Mucosa of gallbladder (tissue), 1 donor: ENCODE data around the gene NEUROD4. TPM values are rescaled to one million over a fixed set of nuclear protein-coding genes. Genes with fewer than 3 reads are reported as not detected.
"Not testable (repeated sequence)": the region's sequence is repeated elsewhere in the genome, so short reads cannot be mapped to it uniquely, and the experiment has no call there.

Source experiments
- DNase-seq: peaks from one replicate; pipeline ENCODE4 v3.0.0-alpha.2; 2020; ENCODE audit warnings: low spot score
- total RNA-seq: library from RNA; stranded (reverse); gene quantifications from one replicate; pipeline ENCODE4 v1.2.1, GENCODE V29; 2021
- donor health status: DM: no; HTN: no; CAD: no.

The NEUROD4 gene
- not detected for total RNA-seq

DNA sequence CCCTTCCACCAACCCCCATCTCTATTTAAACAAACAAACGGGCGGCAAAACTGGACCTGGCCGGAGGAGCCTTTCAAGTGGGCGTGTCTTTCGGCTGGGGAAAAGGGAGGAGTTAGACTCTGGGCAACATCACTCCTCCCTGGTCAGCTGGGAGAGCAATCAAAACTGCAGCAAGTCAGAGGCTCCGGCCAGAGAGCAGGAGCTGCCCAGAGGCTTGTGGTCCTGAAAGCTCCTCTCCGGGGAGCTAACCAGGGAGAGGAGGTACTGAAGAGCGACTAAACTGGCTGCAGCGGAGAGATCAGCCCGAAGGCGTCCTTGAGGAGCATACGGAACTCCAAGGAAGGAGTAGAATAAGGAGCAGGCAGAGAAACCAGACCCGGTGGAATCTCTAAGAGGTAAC, at the start of gene NEUROD4:
Gene NEUROD4 (plus strand): TSS at position 191 of the 400 bp plus-strand sequence. CDS start 6,466 bp downstream, outside the sequence.
- DNase-seq, result peak; percentile 32

DNA sequence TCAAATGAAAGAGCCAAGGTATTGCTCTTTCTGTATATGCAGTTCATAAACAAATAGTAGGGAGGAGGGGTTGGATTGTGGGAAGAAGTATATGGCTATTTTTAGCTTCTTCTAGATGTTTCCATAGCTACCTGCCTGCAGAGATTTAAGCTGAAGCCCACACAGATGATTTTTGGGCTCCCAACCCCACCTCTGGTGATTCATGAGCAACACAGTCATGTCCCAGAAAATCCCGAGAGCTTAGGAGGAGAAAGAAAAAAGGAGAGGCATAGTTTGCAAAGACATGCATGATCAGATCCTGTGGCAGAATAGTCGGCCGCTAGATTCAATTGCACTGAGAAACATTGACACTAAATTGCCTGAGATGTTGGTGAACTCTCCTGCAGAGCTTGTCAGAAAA, 49.0 kb upstream of the NEUROD4 start:
- DNase-seq, result no peak

GRCh38 chr12:54973556-54973955, 46.2 kb upstream of the NEUROD4 start:
- no peak for DNase-seq

DNA sequence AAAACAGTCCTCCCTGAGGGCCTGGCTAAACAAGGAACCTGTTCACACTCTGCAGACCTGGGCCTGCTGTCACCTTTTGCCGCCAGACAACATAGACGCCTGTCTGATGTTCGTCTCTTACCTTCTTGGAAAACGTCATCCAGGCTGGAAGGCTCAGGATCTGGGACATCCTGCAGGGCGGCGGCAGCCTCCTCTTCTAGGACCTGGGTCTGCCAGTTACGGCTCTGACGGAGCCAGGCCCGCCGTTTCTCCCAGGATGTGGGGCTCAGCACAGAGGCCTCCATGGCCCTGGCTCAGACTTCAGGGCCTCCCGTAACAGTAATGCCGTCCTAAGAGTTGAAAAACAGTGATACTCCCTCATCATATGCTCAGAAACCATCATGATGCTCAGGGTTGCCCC, 45.5 kb upstream of the NEUROD4 start:
- DNase-seq, result no peak

- DNase-seq, result no peak
These were observed 44.5 kb upstream of the NEUROD4 start for GRCh38 chr12:54975272-54975671.

- no peak for DNase-seq
These were observed 43.9 kb upstream of the NEUROD4 start for GRCh38 chr12:54975875-54976274.

DNA sequence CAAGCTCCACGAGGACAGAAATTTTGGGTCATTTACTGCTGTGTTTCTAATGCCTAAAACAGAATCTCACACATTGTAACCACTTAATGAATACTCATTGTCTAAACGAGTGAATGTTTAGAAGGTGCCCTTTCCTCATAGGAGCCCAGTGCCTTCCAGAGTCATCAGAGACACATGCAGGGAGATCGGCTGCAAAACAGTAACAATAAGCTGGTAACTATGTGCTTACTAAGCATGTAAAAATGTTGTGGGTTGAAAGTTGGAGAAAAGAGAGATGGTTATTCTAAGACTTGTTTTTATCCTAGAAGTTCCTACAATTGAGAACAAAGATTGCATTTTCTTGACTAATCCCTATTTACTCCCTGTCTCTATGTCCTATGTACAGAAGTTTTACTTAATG, 42.6 kb upstream of the NEUROD4 start:
- no peak for DNase-seq

GRCh38 chr12:54977857-54978256, 41.9 kb upstream of the NEUROD4 start:
- DNase-seq, result no peak

DNA sequence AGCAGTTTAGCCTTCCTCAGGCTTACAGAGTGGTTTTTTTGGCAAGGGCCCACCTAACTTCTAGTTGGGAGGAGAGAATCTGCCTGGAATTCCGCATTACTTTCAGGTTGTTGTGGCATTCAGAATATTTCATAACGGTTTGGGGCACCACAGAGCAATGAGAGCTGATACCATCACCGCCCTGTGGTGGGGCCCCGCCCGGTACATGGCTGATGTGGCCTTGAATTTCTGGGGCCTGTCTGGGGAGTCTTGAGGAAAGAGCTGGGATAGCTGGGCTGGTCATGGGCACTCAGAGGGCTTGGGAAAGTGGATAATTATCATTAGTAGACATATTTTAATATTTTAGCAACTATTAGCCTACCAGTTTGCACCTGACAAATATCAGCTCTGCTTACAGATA, 39.4 kb upstream of the NEUROD4 start:
- no peak for DNase-seq

DNA sequence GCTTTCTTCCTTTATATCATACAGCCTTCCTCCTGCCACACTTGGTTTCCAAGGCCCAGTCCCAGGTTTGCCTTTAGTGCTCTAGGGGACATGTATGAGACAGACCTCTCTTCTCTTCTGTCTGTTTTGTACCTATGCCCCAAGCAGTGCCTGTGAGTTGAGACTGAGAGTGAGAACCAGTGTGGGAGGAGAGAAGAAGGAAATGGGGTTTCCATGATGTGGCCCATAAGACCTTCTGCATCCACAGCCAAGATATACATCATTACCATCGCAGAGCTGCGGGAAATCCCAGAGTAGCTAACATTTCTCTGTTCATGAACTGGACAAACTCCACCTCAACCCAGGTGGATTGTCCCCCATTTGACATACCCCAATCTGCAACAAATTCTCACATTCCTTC, 38.0 kb upstream of the NEUROD4 start:
- DNase-seq, result no peak

- no peak for DNase-seq
These were observed 36.2 kb upstream of the NEUROD4 start for GRCh38 chr12:54983536-54984101.

DNA sequence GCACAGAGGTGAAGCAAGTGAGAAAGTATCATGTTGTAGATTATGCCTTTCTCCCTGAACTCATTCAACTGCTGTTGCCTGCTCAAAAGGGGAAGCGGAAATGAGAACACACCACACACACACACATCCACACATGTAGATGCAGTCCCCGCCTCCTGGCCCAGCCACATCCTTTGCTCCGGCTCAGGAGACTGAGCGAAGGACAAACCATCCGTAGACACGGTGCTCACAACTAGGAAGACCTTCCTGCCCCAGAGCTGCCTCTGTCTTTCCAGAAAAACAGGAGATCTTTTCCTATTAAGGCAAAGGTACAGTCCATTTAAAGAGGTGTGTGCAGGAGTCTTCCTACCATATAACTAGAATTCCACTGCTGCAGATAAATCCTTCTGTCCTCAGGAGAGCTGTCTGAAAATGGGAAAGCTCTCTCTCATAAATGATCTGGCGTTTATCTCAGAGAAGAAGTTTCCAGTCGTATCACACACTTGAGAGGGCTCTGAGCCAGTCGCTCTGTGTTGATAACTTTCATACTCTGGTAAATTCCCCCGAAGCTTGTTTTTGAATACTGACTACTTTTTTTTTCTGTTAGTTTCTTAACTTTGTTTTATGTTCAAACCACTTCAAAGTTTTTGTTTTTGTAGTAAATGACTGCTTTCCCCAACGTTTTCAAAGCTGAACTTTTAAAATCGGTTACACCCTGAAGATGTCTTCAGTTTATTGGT, 35.0 kb upstream of the NEUROD4 start, which contains the start of gene TESPA1:
Gene TESPA1 (minus strand): TSS at position 105 of the 719 bp plus-strand sequence. CDS start 10,200 bp downstream, outside the sequence.
- DNase-seq, result peak; percentile 71

DNA sequence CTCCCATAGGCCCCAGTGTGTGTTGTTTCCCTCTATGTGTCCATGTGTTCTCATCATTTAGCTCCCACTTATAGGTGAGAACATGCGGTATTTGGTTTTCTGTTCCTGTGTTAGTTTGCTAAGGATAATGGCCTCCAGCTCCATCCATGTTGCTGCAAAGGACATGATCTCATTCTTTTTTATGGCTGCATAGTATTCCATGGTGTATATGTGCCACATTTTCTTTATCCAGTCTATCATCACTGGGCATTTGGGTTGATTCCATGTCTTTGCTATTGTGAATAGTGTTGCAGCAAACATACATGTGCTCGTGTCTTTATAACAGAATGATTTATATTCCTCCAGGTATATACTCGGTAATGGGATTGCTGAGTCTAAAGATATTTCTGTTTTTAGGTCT, 33.0 kb upstream of the NEUROD4 start:
- DNase-seq, result not testable (repeated sequence)

GRCh38 chr12:54987611-54988231, 32.1 kb upstream of the NEUROD4 start:
- DNase-seq, result no peak

GRCh38 chr12:54988402-54989054, 31.2 kb upstream of the NEUROD4 start:
- peak; percentile 64 for DNase-seq

- no peak for DNase-seq
These were observed 29.9 kb upstream of the NEUROD4 start for GRCh38 chr12:54989829-54990228.

DNA sequence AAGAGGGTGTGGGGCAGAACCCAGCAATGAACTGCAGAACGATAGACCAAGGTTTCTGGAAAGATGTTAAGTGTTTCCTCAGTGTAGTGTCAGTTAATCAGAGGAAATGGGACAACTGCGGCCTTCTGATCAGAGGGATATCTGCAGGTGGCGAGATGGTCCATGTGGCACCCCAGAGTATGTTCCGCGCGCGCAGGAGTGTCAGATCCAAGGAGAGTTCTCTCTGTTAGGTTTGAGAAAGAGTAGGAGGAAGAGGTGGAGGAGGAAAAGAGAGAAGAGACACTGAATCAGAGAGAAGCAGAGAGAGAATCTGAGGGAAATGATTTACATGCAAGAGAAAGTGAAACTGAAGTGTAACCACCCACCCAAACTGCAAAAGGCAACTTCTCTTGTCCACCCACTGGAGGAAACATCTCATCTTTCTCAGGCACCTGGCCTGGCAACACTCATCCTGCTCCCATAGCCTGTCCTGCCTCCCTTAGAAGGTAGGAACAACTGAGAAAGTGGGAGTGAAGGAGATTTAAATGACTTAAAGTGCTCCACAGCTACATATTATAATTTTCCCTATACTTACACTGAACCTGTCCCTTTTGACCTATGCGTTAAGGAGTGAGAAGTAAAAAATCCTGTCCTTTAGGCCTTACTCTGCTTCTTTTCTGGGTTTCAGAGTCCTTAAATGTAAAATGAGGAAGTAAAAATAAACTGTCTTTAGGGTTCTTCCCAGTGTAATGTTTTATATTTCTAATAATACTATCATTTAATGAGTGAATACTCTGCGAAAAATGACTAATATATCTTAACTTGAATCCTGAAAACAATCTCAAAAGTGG, 28.4 kb upstream of the NEUROD4 start:
- no peak for DNase-seq

GRCh38 chr12:54991991-54992375, 27.8 kb upstream of the NEUROD4 start:
- no peak for DNase-seq

GRCh38 chr12:54993181-54993835, 26.5 kb upstream of the NEUROD4 start:
- peak; percentile 59 for DNase-seq

- no peak for DNase-seq
These were observed 23.6 kb upstream of the NEUROD4 start for GRCh38 chr12:54996205-54996604.

DNA sequence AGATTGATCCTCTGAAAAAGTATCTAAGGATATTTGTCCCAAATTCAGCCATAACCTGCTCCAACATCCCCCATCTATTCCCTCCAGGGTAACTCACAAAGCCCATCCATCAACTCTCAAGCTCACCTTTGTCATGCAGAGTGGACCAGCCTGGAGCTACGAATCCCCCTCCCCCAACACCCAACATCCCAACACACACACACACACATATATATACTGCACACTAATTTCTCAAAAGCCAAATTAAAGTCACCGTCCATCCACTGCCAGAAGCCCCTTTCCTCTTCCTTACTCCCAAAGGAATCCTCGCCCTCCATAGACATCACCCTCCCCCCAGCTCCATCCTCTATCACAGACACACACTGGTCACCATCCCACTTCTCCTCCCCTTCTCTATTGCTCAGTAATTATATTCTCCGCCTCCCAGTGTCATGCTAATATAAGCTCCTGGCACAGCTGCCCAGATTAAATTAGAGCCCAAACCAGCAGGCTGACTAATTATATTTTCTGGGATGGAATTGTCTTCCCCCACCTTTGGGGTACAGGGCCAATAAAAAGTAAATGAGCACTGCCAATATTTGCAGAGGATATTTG, 21.7 kb upstream of the NEUROD4 start:
- no peak for DNase-seq
